ENCODE results near the gene LRRTM4.

DNA sequence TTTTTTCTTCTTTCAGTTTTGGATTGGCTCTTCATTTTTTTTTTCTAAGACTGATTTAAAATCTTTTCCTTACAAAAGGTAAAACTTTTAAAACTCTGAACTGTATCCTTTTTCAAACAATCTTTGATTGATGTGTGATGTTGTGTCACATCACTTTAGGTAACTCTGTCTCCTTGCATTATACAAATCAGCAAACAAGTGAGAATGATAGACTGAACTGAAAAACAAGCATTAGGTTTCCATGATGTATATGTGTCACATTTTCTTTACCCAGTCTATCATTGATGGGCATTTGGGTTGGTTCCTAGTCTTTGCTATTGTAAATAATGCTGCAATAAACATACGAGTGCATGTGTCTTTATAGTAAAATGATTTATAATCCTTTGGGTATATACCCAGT, 655.7 kb downstream of the LRRTM4 start:
- TF ChIP-seq, protein P1, sequence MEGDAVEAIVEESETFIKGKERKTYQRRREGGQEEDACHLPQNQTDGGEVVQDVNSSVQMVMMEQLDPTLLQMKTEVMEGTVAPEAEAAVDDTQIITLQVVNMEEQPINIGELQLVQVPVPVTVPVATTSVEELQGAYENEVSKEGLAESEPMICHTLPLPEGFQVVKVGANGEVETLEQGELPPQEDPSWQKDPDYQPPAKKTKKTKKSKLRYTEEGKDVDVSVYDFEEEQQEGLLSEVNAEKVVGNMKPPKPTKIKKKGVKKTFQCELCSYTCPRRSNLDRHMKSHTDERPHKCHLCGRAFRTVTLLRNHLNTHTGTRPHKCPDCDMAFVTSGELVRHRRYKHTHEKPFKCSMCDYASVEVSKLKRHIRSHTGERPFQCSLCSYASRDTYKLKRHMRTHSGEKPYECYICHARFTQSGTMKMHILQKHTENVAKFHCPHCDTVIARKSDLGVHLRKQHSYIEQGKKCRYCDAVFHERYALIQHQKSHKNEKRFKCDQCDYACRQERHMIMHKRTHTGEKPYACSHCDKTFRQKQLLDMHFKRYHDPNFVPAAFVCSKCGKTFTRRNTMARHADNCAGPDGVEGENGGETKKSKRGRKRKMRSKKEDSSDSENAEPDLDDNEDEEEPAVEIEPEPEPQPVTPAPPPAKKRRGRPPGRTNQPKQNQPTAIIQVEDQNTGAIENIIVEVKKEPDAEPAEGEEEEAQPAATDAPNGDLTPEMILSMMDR (IDR thresholded peaks at IDR 0.05; ENCODE audit: low read length): no peak
- TF ChIP-seq EZH2 (IDR thresholded peaks at IDR 0.05; ENCODE audit: borderline replicate concordance, low read length): no peak

Data from OCI-LY1 (cell line).